HG03108 (cell line): ENCODE measurements around the gene SUMO1.
"Not testable (repeated sequence)": the region's sequence is repeated elsewhere in the genome, so short reads cannot be mapped to it uniquely, and the experiment has no call there.

Experiments
- ATAC-seq: cut with Tn5 transposase; IDR thresholded peaks from one replicate; pipeline ENCODE4 v1.9.1; 2021; ENCODE audit warnings: moderate library complexity; ENCODE audit not compliant: unreplicated experiment

SUMO1 gene

GRCh38 chr2:202238234-202239197 is at the start of gene SUMO1:
SUMO1 (minus strand) TSS chr2:202238597; CDS start chr2:202238451, 146 bp downstream.
- peak; percentile 96 for ATAC-seq

DNA sequence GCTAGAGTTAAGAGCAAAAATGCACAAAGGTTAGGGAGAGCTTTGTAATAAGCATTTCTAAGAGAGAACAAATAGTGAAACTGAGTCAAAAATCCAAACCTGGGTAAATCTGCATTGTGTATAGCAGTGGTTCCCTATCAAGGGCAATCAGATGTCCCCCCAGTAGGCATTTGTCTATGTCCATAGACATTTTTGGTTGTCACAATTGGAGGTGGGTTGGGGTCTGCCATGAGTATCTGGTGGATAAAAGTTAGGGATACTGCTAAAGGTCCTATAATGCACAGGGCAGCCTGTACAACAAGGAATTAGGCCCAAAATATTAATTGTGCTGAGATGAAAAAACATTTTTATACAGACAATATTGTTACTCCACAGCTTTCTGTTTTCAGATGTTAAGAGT is 48.2 kb upstream of the SUMO1 start:
- ATAC-seq = no peak

DNA sequence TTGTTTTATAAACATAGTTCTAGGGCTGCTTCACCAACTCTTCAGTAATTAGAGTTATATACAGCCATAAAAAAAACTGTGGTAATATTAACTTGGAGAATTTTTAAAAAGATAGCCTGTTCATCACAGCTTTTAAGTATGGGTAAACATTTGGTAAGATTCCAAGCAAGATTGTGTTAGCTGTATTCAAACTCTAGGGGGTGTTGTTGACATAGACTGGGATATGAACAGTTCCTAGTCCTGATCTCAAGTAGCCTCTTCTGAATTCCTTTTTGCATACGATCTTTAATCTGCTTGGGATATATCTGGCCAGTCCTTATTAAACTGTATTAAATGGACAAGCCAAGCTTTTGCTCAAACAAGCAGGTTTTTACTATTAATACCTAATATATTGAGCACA is 40.5 kb upstream of the SUMO1 start:
- no peak for ATAC-seq

DNA sequence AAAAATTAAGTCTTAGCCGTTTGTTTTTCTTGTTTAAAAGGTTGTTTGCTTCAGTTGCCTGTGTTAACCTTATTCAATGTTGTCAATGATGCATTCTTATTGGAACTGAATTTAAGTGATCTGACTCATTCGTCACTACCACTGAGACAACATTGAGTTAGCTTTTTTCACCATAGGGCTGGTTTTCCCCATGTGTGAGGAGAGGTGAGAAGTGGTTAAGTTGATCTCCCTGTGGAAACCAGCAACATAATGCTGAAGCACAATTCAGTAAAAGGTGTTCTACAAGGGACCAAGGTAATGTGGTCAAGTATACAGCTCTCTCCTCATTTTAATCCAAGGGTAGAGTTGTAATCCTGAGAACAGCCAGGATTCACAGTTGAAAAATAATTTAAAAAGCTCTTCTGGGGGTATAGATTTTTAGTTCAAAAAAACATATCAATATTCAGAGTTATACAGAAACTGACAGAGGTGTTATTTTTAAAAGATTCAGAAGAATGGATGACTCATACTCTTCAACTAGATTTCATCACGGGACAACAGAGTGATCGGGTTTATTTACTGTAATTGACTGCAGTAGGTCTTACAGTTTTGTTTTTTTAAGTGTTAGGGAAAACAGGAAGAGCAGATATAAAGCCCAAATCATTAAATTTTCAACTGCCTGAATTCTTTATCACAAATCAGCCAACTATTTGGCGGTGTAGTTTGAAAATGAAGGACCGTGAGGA is 39.8 kb upstream of the SUMO1 start:
- no peak for ATAC-seq

- ATAC-seq = not testable (repeated sequence)
Observed at GRCh38 chr2:202276078-202276720, 37.8 kb upstream of the SUMO1 start.

DNA sequence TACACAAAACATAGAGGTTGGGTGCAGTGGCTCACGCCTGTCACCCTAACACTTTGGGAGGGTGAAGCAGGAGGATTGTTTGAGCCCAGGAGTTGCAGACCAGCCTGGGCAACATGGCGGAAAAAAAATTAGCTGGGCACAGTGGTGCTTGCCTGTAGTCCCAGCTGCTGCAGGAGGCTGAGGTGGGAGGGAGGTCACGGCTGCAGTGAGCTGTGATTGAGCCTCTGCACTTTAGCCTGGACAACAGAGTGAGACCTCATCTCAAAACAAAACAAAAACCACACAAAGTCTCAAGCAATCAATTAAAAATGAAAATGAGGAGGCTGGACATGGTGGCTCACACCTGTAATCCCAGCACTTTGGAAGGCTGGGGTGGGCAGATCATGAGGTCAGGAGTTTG is 32.1 kb upstream of the SUMO1 start:
- ATAC-seq = no peak

GRCh38 chr2:202269585-202269984 is 31.2 kb upstream of the SUMO1 start:
- no peak for ATAC-seq

GRCh38 chr2:202267495-202267894 is 29.1 kb upstream of the SUMO1 start:
- ATAC-seq = no peak

GRCh38 chr2:202265467-202266277 is 27.3 kb upstream of the SUMO1 start, which contains the start of gene NOP58:
NOP58 (plus strand) TSS chr2:202265763; CDS start chr2:202265942, 179 bp downstream.
- ATAC-seq = peak; percentile 89

DNA sequence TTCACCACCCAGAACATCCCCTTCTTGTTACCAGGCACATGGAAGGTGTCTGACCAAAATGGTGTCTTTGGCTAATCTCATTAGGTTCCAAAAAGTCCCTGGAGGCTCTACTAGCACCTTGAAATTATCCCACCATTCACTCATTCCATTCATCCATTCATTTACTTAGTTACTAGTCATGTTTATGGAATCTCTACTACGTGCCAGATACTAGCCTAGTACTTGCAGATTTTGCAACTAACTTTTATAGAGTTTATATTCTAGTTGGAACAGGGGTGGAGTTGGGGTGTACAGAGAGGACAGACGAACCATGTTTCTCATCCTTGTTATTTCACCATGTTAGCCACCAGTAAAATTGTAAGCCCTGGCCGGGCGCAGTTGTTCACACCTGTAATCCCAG is 23.1 kb upstream of the SUMO1 start:
- ATAC-seq = no peak

- ATAC-seq = no peak
Observed at GRCh38 chr2:202251494-202251893, 13.1 kb upstream of the SUMO1 start.

DNA sequence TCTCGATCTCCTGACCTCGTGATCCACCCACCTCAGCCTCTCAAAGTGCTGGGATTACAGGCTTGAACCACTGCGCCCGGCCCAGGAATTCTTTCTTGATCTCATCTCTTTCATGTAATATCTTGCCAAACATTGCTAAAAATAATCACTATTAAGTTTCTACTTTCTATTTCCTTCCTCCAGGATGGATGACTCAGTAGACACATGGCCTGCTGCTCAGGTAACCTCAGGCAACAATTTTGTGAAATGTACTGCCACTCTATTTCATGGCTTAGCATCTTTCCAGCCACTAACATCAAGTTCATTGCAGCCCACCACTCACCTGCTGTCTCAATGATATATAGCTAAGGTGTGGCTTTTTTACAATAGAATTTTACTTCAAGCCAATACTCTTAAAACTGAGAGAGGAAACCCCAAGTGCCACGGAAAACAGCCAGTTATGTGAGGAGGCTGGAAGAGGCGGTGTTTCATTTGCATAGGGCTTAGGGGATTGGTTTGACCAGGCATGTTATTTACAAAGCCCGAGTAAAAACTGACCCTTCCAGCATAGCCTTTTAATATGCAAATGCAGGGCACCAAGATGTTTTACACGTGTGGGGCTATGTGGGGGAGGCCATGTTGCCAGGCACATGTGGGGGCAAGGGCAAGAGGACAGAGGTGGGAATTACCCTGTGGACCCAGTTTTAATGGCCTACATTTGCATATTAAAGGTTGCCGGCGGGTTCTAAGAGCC is 11.3 kb upstream of the SUMO1 start:
- no peak for ATAC-seq

GRCh38 chr2:202247710-202248109 is 9.3 kb upstream of the SUMO1 start:
- not testable (repeated sequence) for ATAC-seq

GRCh38 chr2:202237787-202238233 is 587 bp downstream of the SUMO1 start:
- ATAC-seq = peak; percentile 30

DNA sequence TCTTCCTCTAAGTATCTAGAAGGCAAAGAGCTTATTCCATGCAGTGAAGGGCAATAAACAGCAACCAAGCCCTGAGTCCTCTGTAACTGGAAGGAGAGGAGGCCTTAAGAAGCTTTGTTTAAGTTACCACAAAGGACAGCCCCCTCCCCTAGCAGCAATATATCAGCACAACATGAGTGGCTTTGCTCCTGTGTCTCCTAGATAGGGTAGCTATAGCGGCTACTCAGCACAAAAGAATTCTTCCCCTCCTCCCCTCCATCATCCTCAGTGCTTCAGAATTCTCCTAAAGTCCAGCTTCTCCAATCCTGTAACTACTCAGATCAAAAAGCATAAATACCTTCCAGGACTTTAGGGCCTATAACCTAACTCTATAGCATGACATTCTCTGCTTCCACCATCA is 16.5 kb downstream of the SUMO1 start:
- ATAC-seq = no peak

GRCh38 chr2:202215179-202215578 is 23.2 kb downstream of the SUMO1 start:
- ATAC-seq = no peak

GRCh38 chr2:202208526-202208925 is 29.9 kb downstream of the SUMO1 start:
- ATAC-seq = no peak

DNA sequence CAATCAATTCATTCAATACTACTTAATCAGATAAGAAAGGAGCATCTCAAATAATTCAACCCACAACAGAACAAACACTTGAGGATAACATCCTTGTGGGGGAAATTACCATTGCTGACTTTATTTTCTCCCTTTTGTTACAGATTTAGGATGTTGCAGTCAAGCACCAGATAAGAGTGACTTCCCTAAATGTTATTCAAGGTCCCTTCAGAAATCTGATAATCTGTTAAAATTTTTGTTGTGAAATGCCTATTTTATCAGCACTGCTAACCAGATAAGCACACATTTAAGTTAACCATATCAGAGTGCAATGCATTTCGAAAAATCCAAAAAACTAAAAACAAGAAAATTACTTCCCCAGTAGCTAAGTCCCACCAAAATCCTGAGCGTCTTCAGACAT is 33.5 kb downstream of the SUMO1 start:
- no peak for ATAC-seq

GRCh38 chr2:202203348-202203747 is 35.0 kb downstream of the SUMO1 start:
- no peak for ATAC-seq
